ENCODE results near the gene FAM120B.

Gene FAM120B

GRCh38 chr6:170272341-170273065 is 34.1 kb upstream of the FAM120B start:
- no peak for DNase-seq

- no peak for DNase-seq
These were observed 33.4 kb upstream of the FAM120B start for GRCh38 chr6:170273191-170273590.

GRCh38 chr6:170273681-170274080 is 32.9 kb upstream of the FAM120B start:
- no peak for DNase-seq

GRCh38 chr6:170274713-170275560 is 31.6 kb upstream of the FAM120B start:
- DNase-seq: no peak

GRCh38 chr6:170276369-170277057 is 30.0 kb upstream of the FAM120B start:
- no peak for DNase-seq

GRCh38 chr6:170277893-170278742 is 28.4 kb upstream of the FAM120B start:
- no peak for DNase-seq

DNA sequence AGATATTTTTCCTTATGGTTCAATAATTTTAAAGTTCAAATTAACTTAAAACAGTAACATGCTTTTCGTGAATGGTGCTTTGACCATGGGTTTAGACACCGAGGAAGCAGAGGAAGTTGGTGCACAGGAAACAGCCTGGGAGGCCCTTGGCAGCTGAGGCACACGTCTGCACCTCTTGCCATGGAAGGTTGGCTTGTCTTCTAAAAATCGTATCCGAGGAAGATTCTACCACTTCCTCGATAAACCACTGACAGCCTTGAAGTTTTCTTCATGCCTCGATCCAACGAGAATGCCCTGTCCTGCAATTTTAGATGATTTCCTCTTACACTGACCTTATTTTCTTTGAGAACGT is 27.8 kb upstream of the FAM120B start:
- no peak for DNase-seq

DNA sequence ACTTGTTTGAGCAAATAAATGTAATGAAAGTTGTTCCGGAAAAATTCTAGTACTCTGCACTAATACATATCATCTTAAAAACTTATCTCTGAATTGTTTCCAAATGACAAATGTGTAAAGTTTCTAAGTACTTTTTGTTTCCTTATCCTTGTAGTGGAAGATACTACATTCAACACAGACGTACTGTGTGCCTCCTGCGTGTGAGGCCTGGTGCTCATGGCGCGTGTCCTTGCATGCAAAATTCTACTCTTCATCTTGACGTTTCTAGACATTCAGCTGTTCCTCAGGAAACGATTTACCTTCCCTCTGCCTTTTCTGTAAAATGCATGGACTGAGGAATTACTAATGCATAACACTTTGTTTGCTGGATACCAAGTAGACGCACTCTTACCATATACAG is 27.1 kb upstream of the FAM120B start:
- no peak for DNase-seq

- no peak for DNase-seq
These were observed 26.4 kb upstream of the FAM120B start for GRCh38 chr6:170279977-170280688.

DNA sequence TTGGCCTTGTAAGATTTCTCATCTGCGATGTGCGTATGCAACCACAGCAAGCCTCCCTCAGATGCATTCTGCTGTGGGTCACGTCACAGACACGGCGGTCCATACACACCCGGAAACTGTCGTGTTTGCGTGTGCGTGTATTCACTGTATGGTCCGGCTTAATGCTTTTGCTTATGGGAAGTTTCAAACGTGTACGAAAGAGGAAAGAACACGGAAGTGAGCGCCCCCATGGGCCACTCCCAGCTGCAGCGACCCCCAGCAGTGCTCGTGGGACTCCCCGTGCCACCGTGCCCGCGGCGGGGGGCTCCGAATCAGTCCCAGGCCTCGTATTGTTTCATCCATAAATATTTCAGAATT is 25.9 kb upstream of the FAM120B start:
- no peak for DNase-seq

- no peak for DNase-seq
These were observed 24.9 kb upstream of the FAM120B start for GRCh38 chr6:170281331-170282292.

DNA sequence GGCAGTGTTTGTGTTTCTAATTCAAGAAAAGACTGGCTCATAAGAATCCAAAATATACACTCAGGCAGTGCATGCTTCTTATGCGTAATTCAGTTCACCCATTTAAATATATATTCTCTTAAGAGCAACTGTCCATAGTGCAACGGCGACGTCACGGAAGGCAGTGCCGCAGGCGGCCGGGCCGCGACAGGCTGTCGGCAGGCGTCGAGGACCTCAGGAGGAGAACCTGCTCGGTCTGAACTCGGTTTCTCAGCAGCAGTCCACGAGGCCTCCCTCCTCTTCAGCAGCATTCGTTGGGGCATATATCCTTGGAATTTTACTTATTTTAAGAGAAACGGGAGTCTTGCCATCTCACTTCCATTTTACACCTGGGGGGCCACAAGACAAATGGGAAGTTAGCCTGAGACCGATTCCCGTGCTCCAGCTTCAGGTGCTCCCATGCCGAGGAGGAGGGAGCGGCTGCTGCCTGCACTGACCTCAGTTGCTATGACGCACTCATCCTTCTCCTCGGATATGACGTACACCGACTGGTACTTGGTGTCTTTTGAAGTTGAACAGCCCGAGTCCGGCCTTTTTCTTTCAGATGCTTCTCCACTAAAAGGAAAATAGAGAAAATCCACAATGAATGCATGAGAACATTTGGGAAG is 23.9 kb upstream of the FAM120B start:
- no peak for DNase-seq

DNA sequence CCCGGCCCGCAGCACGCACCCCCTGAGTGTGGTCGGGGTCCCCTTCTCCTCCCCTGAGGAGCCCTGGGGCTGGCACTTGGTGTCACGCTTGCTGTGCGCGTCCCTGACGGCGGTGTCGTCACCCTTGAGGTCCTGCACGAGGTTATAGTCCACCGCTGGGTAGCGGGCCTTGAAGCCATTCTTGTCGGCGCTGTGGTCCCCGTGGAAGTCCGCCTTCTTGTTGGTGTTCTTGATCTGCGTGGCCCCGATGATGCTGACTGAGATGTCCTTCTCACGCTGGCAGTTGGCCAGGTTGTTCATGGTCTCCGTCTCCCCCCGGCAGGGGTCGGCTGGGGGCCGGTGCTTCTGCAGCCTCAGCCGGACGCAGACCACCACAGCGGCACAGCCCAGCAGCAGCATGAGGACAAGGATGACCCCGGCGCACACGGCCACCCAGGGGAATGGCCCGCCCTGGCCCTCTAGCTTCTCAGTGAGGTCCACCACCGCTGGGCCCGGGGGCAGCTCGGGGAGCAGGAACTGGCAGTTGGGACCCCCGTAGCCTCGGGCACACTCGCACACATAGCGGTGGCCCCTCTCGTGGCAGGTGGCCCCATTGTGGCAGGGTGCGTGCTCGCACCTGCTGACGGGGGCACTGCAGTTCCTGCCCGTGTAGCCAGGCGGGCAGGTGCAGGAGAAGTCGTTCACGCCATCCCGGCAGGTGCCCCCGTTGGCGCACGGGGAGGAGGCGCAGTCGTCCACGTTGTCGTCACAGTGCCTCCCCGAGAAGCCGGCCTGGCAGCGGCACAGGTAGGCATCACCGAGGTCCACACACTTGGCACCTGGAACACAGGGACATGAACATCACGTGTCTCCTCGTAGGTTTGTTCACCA is 23.1 kb upstream of the FAM120B start:
- DNase-seq: no peak

GRCh38 chr6:170284126-170284773 is 22.3 kb upstream of the FAM120B start:
- DNase-seq: no peak

DNA sequence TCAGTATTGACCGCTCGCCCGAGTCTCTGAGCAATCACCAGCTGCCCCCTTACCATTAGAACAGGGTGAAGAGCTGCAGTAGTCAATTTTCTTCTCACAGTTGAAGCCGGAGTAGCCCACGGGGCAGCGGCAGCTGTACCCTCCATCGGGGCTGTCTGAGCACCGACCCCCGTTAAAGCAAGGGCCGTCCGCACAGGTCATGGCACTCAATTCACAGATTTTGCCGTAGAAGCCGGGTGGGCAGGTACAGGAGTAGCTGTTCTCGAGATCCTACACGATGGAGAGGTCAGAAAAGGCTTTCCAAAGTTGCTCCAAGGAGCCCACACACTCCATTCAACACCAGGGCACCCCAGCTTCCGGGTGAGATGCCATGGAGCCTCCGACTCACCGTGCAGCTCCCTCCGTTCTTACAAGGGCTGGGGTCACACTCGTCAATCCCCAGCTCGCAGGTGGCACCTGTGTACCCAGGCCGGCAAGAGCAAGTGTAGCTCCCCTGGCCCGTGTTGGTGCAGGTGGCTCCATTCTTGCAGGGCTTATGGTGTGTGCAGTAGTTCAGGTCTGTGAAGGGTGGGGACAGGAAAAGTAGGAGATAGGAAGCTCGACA is 21.6 kb upstream of the FAM120B start:
- DNase-seq: no peak

- no peak for DNase-seq
These were observed 21.1 kb upstream of the FAM120B start for GRCh38 chr6:170285482-170285881.

DNA sequence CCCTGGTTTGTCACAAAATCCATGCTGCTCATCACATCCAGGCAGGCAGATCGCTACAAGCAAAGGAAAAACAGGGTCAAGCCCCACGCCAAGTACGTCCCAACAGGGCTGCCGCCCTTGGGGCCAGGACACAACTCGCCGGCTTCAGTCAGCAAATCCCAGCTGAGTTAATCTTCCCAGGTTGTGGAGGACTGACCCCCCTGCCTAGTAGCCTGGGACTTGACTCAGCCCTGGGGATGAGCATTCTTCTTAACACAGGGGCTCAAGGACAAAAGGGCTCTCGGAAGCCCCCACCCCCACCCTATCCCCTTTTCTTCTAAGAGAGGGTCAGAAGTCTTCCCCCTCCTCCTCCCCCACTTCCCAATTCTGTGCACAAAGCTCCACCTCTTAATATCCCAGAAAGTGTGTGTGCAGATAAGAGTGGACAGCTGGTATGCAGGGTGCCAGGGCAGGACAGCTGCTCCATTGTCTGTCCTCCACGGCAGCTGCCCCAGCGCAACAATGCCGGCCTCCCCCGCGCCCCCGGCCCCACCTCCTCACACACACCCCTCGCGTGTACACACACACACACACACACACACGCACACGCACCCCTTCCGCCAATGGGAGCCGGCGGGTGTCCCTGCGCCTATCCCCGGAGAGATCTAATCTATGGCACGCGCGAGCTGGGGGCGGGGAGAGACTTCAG is 20.2 kb upstream of the FAM120B start:
- no peak for DNase-seq

DNA sequence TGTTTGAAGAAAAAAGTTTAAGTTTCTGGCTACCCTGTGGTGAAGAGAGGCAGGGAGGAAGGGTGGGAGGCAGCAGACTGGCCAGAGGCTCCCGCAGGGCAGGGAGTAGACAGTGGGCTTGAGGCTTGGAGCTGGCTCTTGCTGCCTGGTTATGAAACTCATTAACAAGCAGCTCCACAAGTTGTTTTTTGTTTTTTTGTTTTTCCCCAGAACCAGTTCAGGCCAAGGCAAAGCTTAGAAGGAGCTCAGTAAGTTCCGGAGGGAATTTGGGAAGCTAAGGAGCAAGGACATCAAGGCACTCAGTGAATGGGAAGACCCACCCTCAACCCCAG is 19.7 kb upstream of the FAM120B start:
- DNase-seq: no peak

All from activated T-cell treated with anti-CD3 and anti-CD28 coated beads for 4 hours (primary cell).